Neural progenitor cell (in vitro differentiated cells): Measurements from ENCODE around the gene PHOSPHO1.

Experiments used
- CTCF ChIP-seq: fragments of 200-600 bp; sonication (generic); IDR thresholded peaks from 2 replicates; pipeline ENCODE4 v1.5.1; 2017; ENCODE audit warnings: antibody characterized with exemption, mild to moderate bottlenecking
- EZH2 ChIP-seq: fragments of 200-600 bp; sonication (generic); IDR thresholded peaks from 2 replicates; pipeline ENCODE4 v1.6.1; 2017; ENCODE audit warnings: antibody characterized with exemption, mild to moderate bottlenecking, moderate library complexity
- EZH2phosphoT487 ChIP-seq: fragments of 200-600 bp; sonication (generic); IDR thresholded peaks from 2 replicates; pipeline ENCODE4 v1.6.1; 2017; ENCODE audit warnings: antibody characterized with exemption

DNA sequence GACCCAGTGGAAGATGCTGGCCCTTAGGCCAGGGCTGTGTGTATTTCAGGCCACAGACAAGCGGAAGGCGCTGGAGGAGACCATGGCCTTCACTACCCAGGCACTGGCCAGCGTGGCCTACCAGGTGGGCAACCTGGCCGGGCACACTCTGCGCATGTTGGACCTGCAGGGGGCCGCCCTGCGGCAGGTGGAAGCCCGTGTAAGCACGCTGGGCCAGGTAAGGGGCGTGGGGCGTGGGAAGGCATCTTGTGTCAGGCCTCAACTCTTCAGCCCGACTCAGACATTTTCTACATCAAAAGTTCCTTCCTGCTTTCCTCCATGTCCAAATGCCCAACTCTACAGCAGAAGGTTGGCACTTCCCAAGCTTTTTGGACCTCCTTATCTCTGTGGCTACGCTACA is 14.1 kb downstream of the PHOSPHO1 start:
- TF ChIP-seq CTCF (no peak), EZH2 (no peak), EZH2phosphoT487 (no peak)
